SJCRH30 (cell line): ENCODE data around the gene VEPH1. TPM values are rescaled to one million over a fixed set of nuclear protein-coding genes. Genes with fewer than 3 reads are reported as not detected.

Experiments
- DNase-seq, 2 experiments: peaks; one replicate each; pipeline ENCODE4 v3.0.0-alpha.2; 2015 to 2020
- H3K27ac ChIP-seq: fragments of 250-450 bp; sonication (Bioruptor Pico); 2 replicates; pipeline ENCODE4 v1.5.1; 2020; ENCODE audit warnings: mild to moderate bottlenecking, moderate library complexity
- H3K27me3 ChIP-seq: fragments of 250-450 bp; sonication (Bioruptor Pico); 2 replicates; pipeline ENCODE4 v1.5.1; 2020; ENCODE audit warnings: mild to moderate bottlenecking, moderate library complexity
- H3K36me3 ChIP-seq: fragments of 250-450 bp; sonication (Bioruptor Pico); 2 replicates; pipeline ENCODE4 v1.5.1; 2020; ENCODE audit warnings: mild to moderate bottlenecking, moderate library complexity
- H3K4me1 ChIP-seq: fragments of 250-450 bp; sonication (Bioruptor Pico); 2 replicates; pipeline ENCODE4 v1.5.1; 2020; ENCODE audit warnings: mild to moderate bottlenecking, moderate library complexity
- H3K4me3 ChIP-seq: fragments of 250-450 bp; sonication (Bioruptor Pico); 2 replicates; pipeline ENCODE4 v1.5.1; 2020; ENCODE audit warnings: mild to moderate bottlenecking, moderate library complexity
- H3K9me3 ChIP-seq: fragments of 250-450 bp; sonication (Bioruptor Pico); replicated peaks from 2 replicates; pipeline ENCODE4 v1.5.1; 2020; ENCODE audit warnings: mild to moderate bottlenecking, moderate library complexity
- total RNA-seq: library from RNA; depleted of rRNA; stranded (reverse); fragments of >200 nt; shearing (Covaris generic); gene quantifications from 2 replicates; pipeline ENCODE4 v1.2.3, GENCODE V29; 2014

The VEPH1 gene
- total RNA-seq, 1 experiment from 2014 or later = not detected

DNA sequence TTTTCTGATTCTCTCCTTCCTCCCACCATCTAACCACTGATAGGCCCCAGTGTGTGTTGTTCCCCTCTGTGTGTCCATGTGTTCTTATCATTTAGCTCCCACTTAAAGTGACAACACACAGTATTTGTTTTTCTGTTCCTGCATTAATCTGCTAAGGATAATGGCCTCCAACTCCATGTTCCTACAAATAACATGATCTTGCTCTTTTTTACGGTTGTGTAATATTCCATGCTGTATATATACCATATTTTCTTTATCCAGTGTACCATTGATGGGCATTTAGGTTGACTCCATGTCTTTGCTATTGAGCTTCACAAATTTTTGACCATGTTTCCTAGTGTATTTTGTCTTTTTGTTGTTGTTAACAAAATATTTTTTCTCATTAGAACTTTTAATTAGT lies 30.6 kb downstream of the VEPH1 start:
- no peak for DNase-seq
- no peak overlapping the region for H3K27ac ChIP-seq
- H3K9me3 ChIP-seq = no peaks in the 10 kb centered on the region
- H3K4me3 ChIP-seq = no peak overlapping the region
- no peaks in the 10 kb centered on the region for H3K27me3 ChIP-seq
- no peaks in the 10 kb centered on the region for H3K36me3 ChIP-seq
- H3K4me1 ChIP-seq = no peaks in the 10 kb centered on the region

DNA sequence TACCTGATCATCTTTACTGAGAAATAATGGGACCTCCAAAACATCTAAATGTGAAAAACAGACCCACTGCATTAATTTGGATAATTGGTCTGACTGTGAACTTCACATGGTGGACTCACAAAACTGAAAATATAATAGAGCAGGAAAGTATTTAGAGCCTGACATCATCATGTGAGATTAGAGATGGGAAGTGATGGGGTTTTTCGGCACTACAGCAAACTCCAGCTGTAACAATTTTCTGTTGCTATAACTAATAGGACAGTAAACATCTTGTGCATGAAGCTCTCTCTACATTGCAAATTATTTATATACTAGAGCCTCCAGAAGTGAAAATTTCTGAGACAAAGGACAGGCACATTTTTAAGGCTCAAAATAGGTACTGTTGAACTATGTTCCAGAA lies 32.2 kb downstream of the VEPH1 start:
- Histone ChIP-seq H3K36me3 (no peaks in the 10 kb centered on the region), H3K4me1 (no peaks in the 10 kb centered on the region), H3K27ac (no peak overlapping the region), H3K4me3 (no peak overlapping the region), H3K27me3 (no peaks in the 10 kb centered on the region), H3K9me3 (no peaks in the 10 kb centered on the region)
- DNase-seq = no peak

DNA sequence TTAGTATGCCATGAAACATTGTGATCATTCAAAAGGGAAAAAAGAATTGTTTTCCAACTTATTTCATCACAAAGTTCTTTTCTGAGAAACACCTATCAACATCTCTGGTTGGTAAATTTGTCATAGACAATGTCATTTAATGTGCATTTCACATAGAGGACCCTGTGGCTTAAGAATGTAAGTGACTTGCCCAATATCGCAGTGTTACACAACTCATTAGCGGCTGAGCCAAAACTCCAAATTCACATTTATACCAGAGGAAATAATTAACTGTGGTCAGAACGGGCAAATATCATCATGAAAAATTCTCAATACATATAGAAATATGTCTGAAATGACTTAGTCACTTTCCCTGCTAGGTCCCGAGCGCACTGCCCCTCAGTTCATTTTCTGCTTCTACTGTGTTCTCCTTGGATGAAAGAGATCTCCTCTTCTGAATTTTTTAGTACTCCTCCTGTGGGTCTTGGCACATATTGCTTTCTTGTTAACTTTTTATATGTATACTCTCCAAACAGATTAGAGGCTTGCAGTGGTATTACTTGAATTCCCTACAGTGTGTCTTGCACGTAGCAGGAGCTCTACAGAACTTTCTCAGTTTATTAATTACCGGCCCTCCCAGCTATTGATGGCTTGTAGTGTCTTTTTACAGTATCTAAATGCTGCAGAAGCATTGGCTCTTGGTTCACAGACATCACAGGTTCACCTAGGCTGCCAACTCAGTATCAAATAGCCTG lies 33.5 kb downstream of the VEPH1 start:
- H3K9me3 ChIP-seq = no peaks in the 10 kb centered on the region
- H3K27me3 ChIP-seq = no peaks in the 10 kb centered on the region
- no peaks in the 10 kb centered on the region for H3K36me3 ChIP-seq
- no peak overlapping the region for H3K4me3 ChIP-seq
- DNase-seq = no peak
- no peak overlapping the region for H3K27ac ChIP-seq
- no peaks in the 10 kb centered on the region for H3K4me1 ChIP-seq

GRCh38 chr3:157467200-157467599 lies 36.0 kb downstream of the VEPH1 start:
- Histone ChIP-seq H3K4me1 (no peaks in the 10 kb centered on the region; the same call in 1 of the 2 replicates), H3K27ac (no peak overlapping the region), H3K36me3 (no peaks in the 10 kb centered on the region), H3K4me3 (no peak overlapping the region), H3K9me3 (no peaks in the 10 kb centered on the region), H3K27me3 (no peaks in the 10 kb centered on the region)
- DNase-seq = no peak

- Histone ChIP-seq H3K4me1 (no peaks in the 10 kb centered on the region; the same call in 1 of the 2 replicates), H3K36me3 (no peaks in the 10 kb centered on the region), H3K27me3 (no peaks in the 10 kb centered on the region), H3K9me3 (no peaks in the 10 kb centered on the region), H3K27ac (no peak overlapping the region), H3K4me3 (no peak overlapping the region)
- DNase-seq = no peak
Observed at GRCh38 chr3:157465741-157466140, 37.5 kb downstream of the VEPH1 start.

- H3K36me3 ChIP-seq = no peaks in the 10 kb centered on the region
- H3K4me3 ChIP-seq = no peak overlapping the region
- DNase-seq = peak in 1 of 2 experiments; percentile 17
- no peak overlapping the region for H3K27ac ChIP-seq
- peaks cover 14% of the 10 kb centered on the region for H3K4me1 ChIP-seq
- H3K27me3 ChIP-seq = no peaks in the 10 kb centered on the region
- 0 out of 2 replicates have a peak, but pooled peaks cover 3% of the 10 kb centered on the region for H3K9me3 ChIP-seq
Observed at GRCh38 chr3:157464321-157464720, 38.9 kb downstream of the VEPH1 start.

DNA sequence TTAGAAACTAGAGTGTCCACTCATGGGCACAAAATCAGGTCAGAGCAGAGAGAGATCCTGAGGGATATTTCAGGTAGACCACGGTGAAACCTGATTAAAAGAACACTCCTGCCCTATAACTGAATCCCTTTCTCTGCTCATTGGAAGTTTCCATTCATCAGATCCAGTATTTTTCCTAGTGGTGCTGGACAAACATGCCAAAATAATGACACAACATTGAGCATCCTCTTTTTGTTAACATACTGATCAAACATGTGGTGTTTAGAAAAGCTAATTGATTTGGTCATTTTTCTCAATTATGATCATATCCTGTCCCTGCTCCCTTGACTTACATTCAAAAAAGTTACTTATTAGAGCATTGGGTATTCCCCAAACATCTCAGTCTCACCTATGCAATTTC lies 39.4 kb downstream of the VEPH1 start:
- no peak overlapping the region for H3K4me3 ChIP-seq

DNA sequence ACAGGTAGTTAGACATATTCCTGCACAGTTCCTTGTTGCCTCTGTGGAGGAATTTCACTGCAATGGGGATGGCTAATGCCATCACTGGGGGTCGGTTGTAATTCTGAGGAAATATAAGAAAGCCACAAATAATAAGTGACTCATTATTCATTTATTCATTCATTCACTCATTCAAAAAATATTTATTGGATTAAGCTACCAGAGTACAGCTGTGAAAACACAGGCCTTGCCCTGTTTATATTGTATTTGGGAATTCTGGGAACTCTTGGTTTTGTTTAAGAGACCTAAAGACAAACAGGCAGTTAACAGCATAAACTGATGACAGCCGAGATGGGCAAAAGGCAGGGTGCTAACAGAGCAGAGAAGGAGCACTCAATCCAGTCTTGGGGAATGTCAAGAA lies 43.0 kb downstream of the VEPH1 start:
- Histone ChIP-seq H3K4me1 (peaks cover 15% of the 10 kb centered on the region), H3K27ac (no peak overlapping the region), H3K27me3 (no peaks in the 10 kb centered on the region), H3K36me3 (no peaks in the 10 kb centered on the region), H3K9me3 (0 out of 2 replicates have a peak, but pooled peaks cover 3% of the 10 kb centered on the region), H3K4me3 (no peak overlapping the region)
- DNase-seq = peak in 1 of 2 experiments; percentile 5

More for the DNA sequence above, 39.4 kb downstream of the VEPH1 start:
- Histone ChIP-seq H3K9me3 (0 out of 2 replicates have a peak, but pooled peaks cover 3% of the 10 kb centered on the region), H3K27me3 (no peaks in the 10 kb centered on the region), H3K4me1 (peaks cover 15% of the 10 kb centered on the region), H3K27ac (no peak overlapping the region), H3K36me3 (no peaks in the 10 kb centered on the region)
- DNase-seq = no peak

DNA sequence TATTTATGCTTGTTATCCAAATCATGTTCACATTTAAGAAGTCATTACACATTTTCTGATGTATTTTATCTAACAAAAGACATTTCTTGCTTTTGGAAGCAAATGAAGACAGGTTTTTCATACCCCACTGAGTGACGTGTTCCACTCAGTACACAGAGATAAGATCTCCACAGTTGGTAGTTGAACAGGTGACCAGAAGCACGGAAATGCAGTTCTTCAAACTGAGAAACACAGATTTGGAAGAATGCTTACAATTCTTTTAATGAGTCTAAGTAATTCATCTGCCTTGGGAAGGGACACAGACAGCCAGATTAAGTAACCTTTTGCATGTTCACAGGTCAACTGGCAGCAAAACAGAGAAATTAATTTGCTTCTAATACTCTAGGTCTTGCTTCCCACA lies 43.5 kb downstream of the VEPH1 start:
- Histone ChIP-seq H3K27me3 (no peaks in the 10 kb centered on the region), H3K27ac (no peak overlapping the region), H3K4me3 (no peak overlapping the region), H3K4me1 (peaks cover 15% of the 10 kb centered on the region), H3K36me3 (no peaks in the 10 kb centered on the region), H3K9me3 (0 out of 2 replicates have a peak, but pooled peaks cover 3% of the 10 kb centered on the region)
- DNase-seq = no peak

- H3K27me3 ChIP-seq = no peaks in the 10 kb centered on the region
Observed at GRCh38 chr3:157453824-157454223, 49.4 kb downstream of the VEPH1 start.

GRCh38 chr3:157452097-157452496 lies 51.1 kb downstream of the VEPH1 start:
- Histone ChIP-seq H3K4me1 (no peaks in the 10 kb centered on the region), H3K27me3 (no peaks in the 10 kb centered on the region), H3K27ac (no peak overlapping the region), H3K9me3 (no peaks in the 10 kb centered on the region), H3K36me3 (no peaks in the 10 kb centered on the region), H3K4me3 (no peak overlapping the region)
- DNase-seq = no peak

More at GRCh38 chr3:157453824-157454223, 49.4 kb downstream of the VEPH1 start:
- no peaks in the 10 kb centered on the region for H3K36me3 ChIP-seq
- H3K4me3 ChIP-seq = no peak overlapping the region
- no peaks in the 10 kb centered on the region for H3K9me3 ChIP-seq
- no peaks in the 10 kb centered on the region for H3K4me1 ChIP-seq
- no peak overlapping the region for H3K27ac ChIP-seq
- no peak for DNase-seq

DNA sequence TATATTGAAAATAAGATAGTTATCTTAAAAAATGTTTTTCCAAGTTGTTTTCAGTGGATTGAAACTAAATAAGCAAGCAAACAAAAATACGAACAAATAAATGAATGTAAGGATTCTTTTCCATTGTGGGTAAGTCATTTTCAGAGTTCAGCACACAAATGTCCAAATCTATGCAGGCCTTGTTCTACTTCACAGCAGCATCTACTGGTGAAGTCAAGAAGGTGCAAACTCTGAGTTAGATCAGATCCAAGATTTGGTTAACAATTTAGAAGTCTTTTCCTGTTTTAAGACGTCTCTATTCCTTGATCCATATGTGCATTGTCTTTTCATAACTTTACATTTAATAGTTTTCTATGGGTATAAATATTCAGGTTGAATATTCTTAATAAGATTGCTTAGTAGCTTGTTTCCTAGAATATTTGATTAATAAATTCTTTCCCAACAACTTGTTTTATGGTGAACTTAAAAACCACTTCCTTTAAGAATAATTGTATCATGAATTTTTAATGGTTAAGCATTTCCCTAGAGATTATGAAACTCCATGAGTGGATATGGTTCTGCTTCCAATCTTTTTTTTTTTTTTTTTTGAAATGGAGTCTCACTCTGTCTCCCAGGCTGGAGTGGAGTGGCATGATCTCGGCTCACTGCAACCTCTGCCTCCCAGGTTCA lies 56.1 kb downstream of the VEPH1 start:
- H3K4me3 ChIP-seq = no peak overlapping the region
- H3K4me1 ChIP-seq = no peaks in the 10 kb centered on the region
- H3K9me3 ChIP-seq = no peaks in the 10 kb centered on the region
- H3K27ac ChIP-seq = no peak overlapping the region
- DNase-seq = peak in 1 of 2 experiments; percentile 7
- H3K36me3 ChIP-seq = no peaks in the 10 kb centered on the region
- H3K27me3 ChIP-seq = peaks cover 3% of the 10 kb centered on the region; the same call in 1 of the 2 replicates

- H3K36me3 ChIP-seq = no peaks in the 10 kb centered on the region
- no peak overlapping the region for H3K4me3 ChIP-seq
- no peak for DNase-seq
- H3K27me3 ChIP-seq = peaks cover 3% of the 10 kb centered on the region; the same call in 1 of the 2 replicates
- H3K27ac ChIP-seq = no peak overlapping the region
- no peaks in the 10 kb centered on the region for H3K9me3 ChIP-seq
- no peaks in the 10 kb centered on the region for H3K4me1 ChIP-seq
Observed at GRCh38 chr3:157445857-157446256, 57.4 kb downstream of the VEPH1 start.

GRCh38 chr3:157444797-157445184 lies 58.4 kb downstream of the VEPH1 start:
- no peak overlapping the region for H3K4me3 ChIP-seq
- H3K9me3 ChIP-seq = no peaks in the 10 kb centered on the region
- peaks cover 3% of the 10 kb centered on the region; the same call in 1 of the 2 replicates for H3K27me3 ChIP-seq
- no peaks in the 10 kb centered on the region for H3K36me3 ChIP-seq
- no peak for DNase-seq
- H3K4me1 ChIP-seq = no peaks in the 10 kb centered on the region
- no peak overlapping the region for H3K27ac ChIP-seq
